ENCODE measurements around the gene SERTAD1. TPM values are rescaled to one million over a fixed set of nuclear protein-coding genes. Genes with fewer than 3 reads are reported as not detected.

The SERTAD1 gene
- total and polyA plus RNA-seq, 2 of the 8 experiments (the other 6 are each of a cell fraction or from before 2014, with no cell fraction given), result 5.4 to 6.6 TPM

DNA sequence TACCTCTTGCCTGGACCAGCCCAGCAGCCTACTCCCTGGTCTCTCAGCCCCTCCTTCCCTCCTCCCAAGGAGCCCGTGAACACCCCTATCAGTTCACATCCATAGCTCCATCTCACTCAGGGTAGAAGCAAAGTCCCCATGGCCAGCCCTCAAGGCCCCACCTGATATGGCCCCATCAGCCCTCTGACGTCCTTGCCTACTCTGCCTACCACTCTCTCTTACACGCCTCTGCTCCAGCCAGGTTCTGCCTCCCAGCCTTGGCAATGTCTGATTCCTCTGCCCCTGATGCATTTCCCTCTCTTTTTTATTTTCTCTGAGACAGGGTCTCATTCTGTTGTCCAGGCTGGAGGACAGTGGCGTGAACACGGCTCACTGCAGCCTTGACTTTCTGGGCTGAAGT lies 26.2 kb upstream of the SERTAD1 start:
- WGBS, 2 experiments (ENCODE audit: extremely low coverage in 1 of 2, insufficient coverage in 1 of 2, insufficient read length in 1 of 2, insufficient replicate concordance in 2 of 2, low coverage in 1 of 2, low lambda C conversion rate in 2 of 2, missing lambda C conversion rate in 1 of 2), result 85% methylated on average over 5 of the region's 5 CpGs; no CpG with 5 or more reads in 1 of the 2 experiments
- no peaks in the 10 kb centered on the region for H3K27me3 ChIP-seq (replicated peaks in 1 of 4; ENCODE audit: control insufficient read depth in 3 of 4, extremely low read depth in 1 of 4, insufficient read depth in 3 of 4, low read length in 3 of 4)
- H2AFZ ChIP-seq (ENCODE audit: low read length), result no peak overlapping the region
- ChIA-PET POLR2A (ENCODE audit: partially characterized antibody) (interaction anchor here (0.7 to 3.0 kb wide), 5 partner anchors 8 to 26 kb away, joined by 3 to 16 read pairs (median 5); partner anchors contain the start of genes SERTAD1 and SERTAD3), CTCF (ENCODE audit: partially characterized antibody) (interaction anchor here (1.7 to 6.2 kb wide), 2 partner anchors 12 to 31 kb away, joined by 6 to 49 read pairs; partner anchors contain the start of gene BLVRB)
- H3K23ac ChIP-seq (ENCODE audit: insufficient read length), result no peak overlapping the region
- no peak overlapping the region for H2BK120ac ChIP-seq (replicated peaks; ENCODE audit: low read depth, low read length)
- no peaks in the 10 kb centered on the region; a peak in 2 of 8 replicates for H3K36me3 ChIP-seq (ENCODE audit: control insufficient read depth in 2 of 4, insufficient read depth in 4 of 4, low read length in 3 of 4)
- FAIRE-seq, result no peak
- no peak overlapping the region for H3K9ac ChIP-seq (replicated peaks in 1 of 4; ENCODE audit: extremely low read depth in 1 of 4, low read depth in 3 of 4, low read length in 3 of 4)
- no peak overlapping the region for H3K27ac ChIP-seq (ENCODE audit: low read depth, low read length)
- no peak overlapping the region for H2AK5ac ChIP-seq (ENCODE audit: low read depth, low read length)
- no peak overlapping the region for H4K8ac ChIP-seq (ENCODE audit: extremely low read depth, insufficient read depth, low read length)
- no peak overlapping the region for H2BK12ac ChIP-seq (ENCODE audit: low read depth, low read length)
- no peak overlapping the region for H4K91ac ChIP-seq (replicated peaks; ENCODE audit: insufficient read length, low read length)
- H3K4ac ChIP-seq (replicated peaks; ENCODE audit: insufficient read length, low read depth, low read length), result no peak overlapping the region
- no peaks in the 10 kb centered on the region for H4K20me1 ChIP-seq (replicated peaks in 1 of 2; ENCODE audit: control insufficient read depth in 1 of 2, insufficient read depth in 2 of 2, low read length in 2 of 2)
- no peak overlapping the region for H2BK5ac ChIP-seq (ENCODE audit: low read depth, low read length)
- H3K56ac ChIP-seq (replicated peaks; ENCODE audit: insufficient read length, low read depth, low read length), result no peak overlapping the region
- H2BK15ac ChIP-seq (ENCODE audit: low read length), result no peak overlapping the region
- no peaks in the 10 kb centered on the region for H3K9me3 ChIP-seq (ENCODE audit: insufficient read depth in 2 of 2, low read depth in 1 of 2, low read length in 1 of 2)
- H3K14ac ChIP-seq (ENCODE audit: insufficient read length), result no peak overlapping the region
- H4K5ac ChIP-seq (ENCODE audit: insufficient read length, low read depth, low read length), result no peak overlapping the region
- H2BK20ac ChIP-seq (ENCODE audit: low read length), result no peak overlapping the region
- H3K79me2 ChIP-seq (ENCODE audit: control insufficient read depth in 1 of 2, insufficient read depth in 2 of 2, low read length in 2 of 2), result no peaks in the 10 kb centered on the region
- no peak overlapping the region for H3K4me3 ChIP-seq (ENCODE audit: extremely low read depth in 1 of 4, insufficient read depth in 2 of 4, low read depth in 3 of 4, low read length in 4 of 4)
- no peak overlapping the region for H3K18ac ChIP-seq (ENCODE audit: extremely low read depth, low read length)
- H3K23me2 ChIP-seq (ENCODE audit: low read depth, low read length), result no peaks in the 10 kb centered on the region
- H3K4me1 ChIP-seq (replicated peaks in 1 of 4; ENCODE audit: control insufficient read depth in 3 of 4, insufficient read depth in 4 of 4, low read length in 3 of 4), result no peaks in the 10 kb centered on the region
- H3K79me1 ChIP-seq (ENCODE audit: low read depth, low read length), result no peaks in the 10 kb centered on the region
- no peak for DNase-seq (ENCODE audit: low read depth in 1 of 2, low spot score in 2 of 2)
- H3K4me2 ChIP-seq (ENCODE audit: insufficient read depth in 1 of 2, low read depth in 2 of 2, low read length in 2 of 2), result no peak overlapping the region
- TF ChIP-seq SUZ12 (IDR thresholded peaks at IDR 0.05; ENCODE audit: low read length) (no peak), KDM5A (IDR thresholded peaks at IDR 0.05; ENCODE audit: low read length) (no peak), EZH2 (IDR thresholded peaks at IDR 0.05; ENCODE audit: low read depth, low read length, severe bottlenecking) (no peak), KDM4A (IDR thresholded peaks at IDR 0.05; ENCODE audit: low read depth, low read length, severe bottlenecking) (no peak), CBX5 (IDR thresholded peaks at IDR 0.05; ENCODE audit: low read depth, low read length) (no peak), RFX5 (IDR thresholded peaks at IDR 0.05; ENCODE audit: borderline replicate concordance, low read depth, low read length) (no peak), TCF12 (IDR thresholded peaks at IDR 0.05; ENCODE audit: low read depth, low read length) (no peak), BCL11A (IDR thresholded peaks at IDR 0.05; ENCODE audit: low read depth in 2 of 2, low read length in 2 of 2) (no peak), SP4 (IDR thresholded peaks at IDR 0.05; ENCODE audit: low read length) (no peak), CBX8 (IDR thresholded peaks at IDR 0.05; ENCODE audit: borderline replicate concordance, low read depth, low read length) (no peak), POLR2A (IDR thresholded peaks at IDR 0.05; ENCODE audit: control extremely low read depth in 1 of 2, low read depth in 2 of 2, low read length in 2 of 2) (no peak), BRCA1 (IDR thresholded peaks at IDR 0.05; ENCODE audit: low read depth, low read length) (no peak), KDM1A (IDR thresholded peaks at IDR 0.05; ENCODE audit: borderline replicate concordance, low read length) (no peak)
- TF ChIP-seq, protein P1, sequence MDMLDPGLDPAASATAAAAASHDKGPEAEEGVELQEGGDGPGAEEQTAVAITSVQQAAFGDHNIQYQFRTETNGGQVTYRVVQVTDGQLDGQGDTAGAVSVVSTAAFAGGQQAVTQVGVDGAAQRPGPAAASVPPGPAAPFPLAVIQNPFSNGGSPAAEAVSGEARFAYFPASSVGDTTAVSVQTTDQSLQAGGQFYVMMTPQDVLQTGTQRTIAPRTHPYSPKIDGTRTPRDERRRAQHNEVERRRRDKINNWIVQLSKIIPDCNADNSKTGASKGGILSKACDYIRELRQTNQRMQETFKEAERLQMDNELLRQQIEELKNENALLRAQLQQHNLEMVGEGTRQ (IDR thresholded peaks at IDR 0.05; ENCODE audit: low read length), result no peak
